Pulmonary artery endothelial cell (primary cell): ENCODE results near the gene IRAK2. TPM values are rescaled to one million over a fixed set of nuclear protein-coding genes. Genes with fewer than 3 reads are reported as not detected.
A peak's percentile ranks its signal among the peaks of the same experiment; 100 is the strongest.
"Not testable (repeated sequence)": the region's sequence is repeated elsewhere in the genome, so short reads cannot be mapped to it uniquely, and the experiment has no call there.

Source experiments
- DNase-seq: peaks from one replicate; pipeline ENCODE4 v3.0.0-alpha.2; 2011; ENCODE audit warnings: low read depth, low spot score
- total RNA-seq: library from RNA; depleted of rRNA; stranded (reverse); fragments of >200 nt; gene quantifications from 2 replicates; pipeline ENCODE4 v1.2.3, GENCODE V29; 2014

Gene IRAK2
- total RNA-seq, result 26.1 and 29.4 TPM in 2 replicates

- no peak for DNase-seq
Observed at GRCh38 chr3:10164546-10165393, at the start of gene IRAK2. Gene IRAK2, plus strand, starts transcription at chr3:10164919. Its CDS starts 36 bp downstream, at chr3:10164955.

GRCh38 chr3:10115326-10116137, 49.2 kb upstream of the IRAK2 start, which contains the start of gene BRK1:
Gene BRK1, plus strand, starts transcription at chr3:10115675. Its CDS starts 27 bp downstream, at chr3:10115702.
- peak; percentile 87 for DNase-seq

- peak; percentile 7 for DNase-seq
Observed at GRCh38 chr3:10116138-10116460, 48.6 kb upstream of the IRAK2 start.

GRCh38 chr3:10116928-10117327, 47.8 kb upstream of the IRAK2 start:
- DNase-seq, result no peak

- DNase-seq, result no peak
Observed at GRCh38 chr3:10119376-10119775, 45.3 kb upstream of the IRAK2 start.

GRCh38 chr3:10121064-10121463, 43.7 kb upstream of the IRAK2 start:
- no peak for DNase-seq

- DNase-seq, result no peak
Observed at GRCh38 chr3:10122724-10123123, 42.0 kb upstream of the IRAK2 start.

- DNase-seq, result not testable (repeated sequence)
Observed at GRCh38 chr3:10135872-10136271, 28.8 kb upstream of the IRAK2 start.

GRCh38 chr3:10136426-10137005, 28.2 kb upstream of the IRAK2 start:
- DNase-seq, result no peak

- no peak for DNase-seq
Observed at GRCh38 chr3:10137178-10137577, 27.5 kb upstream of the IRAK2 start.

GRCh38 chr3:10140996-10141546, 23.6 kb upstream of the IRAK2 start:
- DNase-seq, result no peak

GRCh38 chr3:10142707-10143560, 21.8 kb upstream of the IRAK2 start:
- DNase-seq, result no peak

GRCh38 chr3:10145685-10146084, 19.0 kb upstream of the IRAK2 start:
- no peak for DNase-seq

- no peak for DNase-seq
Observed at GRCh38 chr3:10149226-10149625, 15.5 kb upstream of the IRAK2 start.

GRCh38 chr3:10150987-10151386, 13.7 kb upstream of the IRAK2 start:
- DNase-seq, result no peak

- no peak for DNase-seq
Observed at GRCh38 chr3:10154335-10155122, 10.2 kb upstream of the IRAK2 start.

- DNase-seq, result no peak
Observed at GRCh38 chr3:10155123-10155472, 9.6 kb upstream of the IRAK2 start.

GRCh38 chr3:10155658-10156057, 9.1 kb upstream of the IRAK2 start:
- DNase-seq, result no peak

GRCh38 chr3:10157031-10157430, 7.7 kb upstream of the IRAK2 start:
- no peak for DNase-seq

- DNase-seq, result not testable (repeated sequence)
Observed at GRCh38 chr3:10158555-10158954, 6.2 kb upstream of the IRAK2 start.
